ENCODE results near the gene SPEN. TPM values are rescaled to one million over a fixed set of nuclear protein-coding genes. Genes with fewer than 3 reads are reported as not detected.

SPEN gene
- total and polyA plus RNA-seq, 4 donors: 10.7 to 82.3 (median 36.8) TPM

GRCh38 chr1:15943992-15944307, 96.4 kb downstream of the SPEN start:
- Histone ChIP-seq H3K36me3 (ENCODE audit: control insufficient read depth in 4 of 4, insufficient read depth in 4 of 4, low read length in 4 of 4) (peaks cover 11 to 81% (median 39%) of the 10 kb centered on the region in 4 donors), H3K4me1 (ENCODE audit: control insufficient read depth in 5 of 5, insufficient read depth in 5 of 5, low read length in 5 of 5) (peaks cover 0 to 8% (median 0%) of the 10 kb centered on the region in 5 donors), H3K9me3 (ENCODE audit: control insufficient read depth in 4 of 4, insufficient read depth in 3 of 4, low read length in 3 of 4) (no peaks in the 10 kb centered on the region), H3K27ac (ENCODE audit: low read depth in 1 of 2, low read length in 1 of 2) (no peak overlapping the region), H3K4me3 (no peak overlapping the region), H3K9ac (ENCODE audit: insufficient read depth in 1 of 2, low read length in 2 of 2) (no peak overlapping the region), H3K27me3 (ENCODE audit: control insufficient read depth in 3 of 3, insufficient read depth in 3 of 3, low read length in 2 of 3) (no peaks in the 10 kb centered on the region)
- WGBS, 2 donors: 95% methylated on average over 22 of the region's 22 CpGs
- DNase-seq: no peak
- no peak for ATAC-seq (ENCODE audit: insufficient read depth, low FRiP score)
- no peak for TF ChIP-seq CTCF (IDR thresholded peaks at IDR 0.05; ENCODE audit: control extremely low read depth, extremely low read depth)

GRCh38 chr1:15944308-15945010, 97.0 kb downstream of the SPEN start:
- TF ChIP-seq CTCF (IDR thresholded peaks at IDR 0.05; ENCODE audit: control extremely low read depth, extremely low read depth): no peak
- H3K27ac ChIP-seq (ENCODE audit: low read depth in 1 of 2, low read length in 1 of 2): no peak overlapping the region
- H3K27me3 ChIP-seq (ENCODE audit: control insufficient read depth in 3 of 3, insufficient read depth in 3 of 3, low read length in 2 of 3): no peaks in the 10 kb centered on the region
- H3K4me1 ChIP-seq (ENCODE audit: control insufficient read depth in 5 of 5, insufficient read depth in 5 of 5, low read length in 5 of 5): peaks cover 0 to 8% (median 3%) of the 10 kb centered on the region in 5 donors
- H3K9ac ChIP-seq (ENCODE audit: insufficient read depth in 1 of 2, low read length in 2 of 2): no peak overlapping the region
- WGBS, 2 donors: 96 to 98% methylated on average over 54 to 55 of the region's 55 CpGs
- ATAC-seq (ENCODE audit: insufficient read depth, low FRiP score) (no peak), DNase-seq (no peak)
- peaks cover 11 to 77% (median 35%) of the 10 kb centered on the region in 4 donors for H3K36me3 ChIP-seq (ENCODE audit: control insufficient read depth in 4 of 4, insufficient read depth in 4 of 4, low read length in 4 of 4)
- H3K9me3 ChIP-seq (ENCODE audit: control insufficient read depth in 4 of 4, insufficient read depth in 3 of 4, low read length in 3 of 4): no peaks in the 10 kb centered on the region
- H3K4me3 ChIP-seq: no peak overlapping the region

- DNase-seq: no peak
- H3K36me3 ChIP-seq (ENCODE audit: control insufficient read depth in 4 of 4, insufficient read depth in 4 of 4, low read length in 4 of 4): peaks cover 11 to 74% (median 31%) of the 10 kb centered on the region in 4 donors
- no peak overlapping the region for H3K9ac ChIP-seq (ENCODE audit: insufficient read depth in 1 of 2, low read length in 2 of 2)
These were observed 97.7 kb downstream of the SPEN start for GRCh38 chr1:15945011-15945831.

More at GRCh38 chr1:15945011-15945831, 97.7 kb downstream of the SPEN start:
- no peak for TF ChIP-seq CTCF (IDR thresholded peaks at IDR 0.05; ENCODE audit: control extremely low read depth, extremely low read depth)
- Histone ChIP-seq H3K4me3 (no peak overlapping the region), H3K4me1 (ENCODE audit: control insufficient read depth in 5 of 5, insufficient read depth in 5 of 5, low read length in 5 of 5) (peaks cover 3 to 14% (median 11%) of the 10 kb centered on the region in 5 donors), H3K9me3 (ENCODE audit: control insufficient read depth in 4 of 4, insufficient read depth in 3 of 4, low read length in 3 of 4) (no peaks in the 10 kb centered on the region), H3K27me3 (ENCODE audit: control insufficient read depth in 3 of 3, insufficient read depth in 3 of 3, low read length in 2 of 3) (no peaks in the 10 kb centered on the region), H3K27ac (ENCODE audit: low read depth in 1 of 2, low read length in 1 of 2) (no peak overlapping the region)
- ATAC-seq (ENCODE audit: insufficient read depth, low FRiP score): no peak
- 94 to 95% methylated on average over 39 of the region's 39 CpGs for WGBS, 2 donors

All from lung (tissue), 12 donors.